Stomach (tissue), 4 donors: ENCODE measurements around the gene SECTM1.

ENCODE experiments used
- CTCF ChIP-seq, 7 experiments: fragments of 450-650 bp in 4 of 7; fragments of 200-600 bp in 3 of 7; sonication (generic) in 3 of 7; IDR thresholded peaks; one replicate each; pipeline ENCODE4 v1.5.1; 2016 to 2019; ENCODE audit warnings: antibody characterized with exemption in 7 of 7, control low read depth in 2 of 7, mild to moderate bottlenecking in 1 of 7
- POLR2AphosphoS5 ChIP-seq, 3 donors: sonication (generic); formaldehyde crosslinking; IDR thresholded peaks; one replicate each; pipeline ENCODE4 v1.6.1; 2016; ENCODE audit warnings: antibody characterized with exemption in 3 of 3

GRCh38 chr17:82320140-82320840 is 13.3 kb downstream of the SECTM1 start:
- TF ChIP-seq CTCF (IDR thresholded peaks at IDR 0.05) (no peak), POLR2AphosphoS5 (IDR thresholded peaks at IDR 0.05) (no peak)
